Breast epithelium (tissue), 4 donors: Measurements from ENCODE around the gene GAB3. TPM values are rescaled to one million over a fixed set of nuclear protein-coding genes. Genes with fewer than 3 reads are reported as not detected.

Source experiments
- DNase-seq, 2 donors: peaks; one replicate each; pipeline ENCODE4 v3.0.0-alpha.2; 2019; ENCODE audit warnings: low spot score in 2 of 2
- H3K27ac ChIP-seq, 2 donors: fragments of 200-600 bp; sonication (generic) in 1 of 2; one replicate each; pipeline ENCODE4 v1.5.1; 2016 to 2019; ENCODE audit warnings: mild to moderate bottlenecking in 1 of 2
- H3K27me3 ChIP-seq, 2 donors: fragments of 200-600 bp; sonication (generic) in 1 of 2; one replicate each; pipeline versions ENCODE4 v1.5.1 to v1.6.0; 2017 to 2019; ENCODE audit warnings: control low read depth in 1 of 2, mild to moderate bottlenecking in 1 of 2
- H3K36me3 ChIP-seq: fragments of 200-600 bp; one replicate; pipeline ENCODE4 v1.5.1; 2019
- H3K4me1 ChIP-seq, 2 donors: fragments of 200-600 bp; sonication (generic); one replicate each; pipeline ENCODE4 v1.5.1; 2016 to 2019; ENCODE audit warnings: control low read depth in 1 of 2
- H3K4me3 ChIP-seq, 3 donors: fragments of 200-600 bp; sonication (generic); 1 replicate in 2 of 3; 2 replicates in 1 of 3; pipeline ENCODE4 v1.5.1; 2016 to 2019; ENCODE audit warnings: mild to moderate bottlenecking in 3 of 3, moderate library complexity in 2 of 3
- H3K9me3 ChIP-seq, 2 donors: fragments of 200-600 bp; sonication (generic) in 1 of 2; one replicate each; pipeline ENCODE4 v1.5.1; 2016 to 2019; ENCODE audit warnings: control low read depth in 1 of 2
- POLR2A ChIP-seq: fragments of 450-650 bp; IDR thresholded peaks from one replicate; pipeline ENCODE4 v1.6.1; 2016; ENCODE audit warnings: antibody characterized with exemption, mild to moderate bottlenecking, moderate library complexity
- POLR2AphosphoS5 ChIP-seq, 3 donors: sonication (generic); formaldehyde crosslinking; IDR thresholded peaks; one replicate each; pipeline ENCODE4 v1.6.1; 2017; ENCODE audit warnings: antibody characterized with exemption in 3 of 3
- intact Hi-C: fragments of 100-400 bp; cut with DNase I; formaldehyde crosslinking; loops from one replicate; pipeline ENCODE4 v1.15.1; 2023; ENCODE audit warnings: low total_unique reads
- total RNA-seq, 3 donors: library from RNA; depleted of rRNA; stranded (reverse); fragments of >200 nt; gene quantifications; one replicate each; pipeline ENCODE4 v1.1.0, GENCODE V29; 2016
- TF ChIP-seq, protein P1 (sequence below), 3 donors: fragments of 450-650 bp; IDR thresholded peaks; one replicate each; pipeline ENCODE4 v1.5.1; 2016 to 2017; ENCODE audit warnings: antibody characterized with exemption in 3 of 3, mild to moderate bottlenecking in 3 of 3, moderate library complexity in 3 of 3

The GAB3 gene
- total RNA-seq, 3 donors from 2014 or later, result 3.9 to 8.5 (median 5.3) TPM

DNA sequence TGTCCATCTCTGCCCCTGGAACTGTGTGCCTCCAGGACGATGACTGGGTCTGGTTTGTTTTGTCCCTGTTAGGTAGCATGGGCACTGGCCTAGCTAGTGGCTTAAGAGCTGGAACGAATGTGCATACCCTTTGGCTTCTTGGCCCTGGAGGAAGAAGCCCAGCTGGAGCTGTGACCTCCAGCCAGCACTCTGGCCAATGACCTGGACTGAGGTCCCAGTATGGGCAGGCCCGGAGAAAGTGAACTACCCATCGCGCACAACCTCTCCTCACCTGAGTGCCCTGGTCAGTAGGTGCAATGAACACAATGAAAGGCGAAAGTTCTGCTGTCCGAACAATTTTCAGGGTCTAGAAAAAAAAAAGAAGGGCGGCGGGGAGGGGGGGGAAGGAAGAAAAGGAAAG is 30.1 kb upstream of the GAB3 start:
- TF ChIP-seq POLR2A (no peak), POLR2AphosphoS5 (IDR thresholded peaks at IDR 0.05) (no peak)
- TF ChIP-seq, protein P1, sequence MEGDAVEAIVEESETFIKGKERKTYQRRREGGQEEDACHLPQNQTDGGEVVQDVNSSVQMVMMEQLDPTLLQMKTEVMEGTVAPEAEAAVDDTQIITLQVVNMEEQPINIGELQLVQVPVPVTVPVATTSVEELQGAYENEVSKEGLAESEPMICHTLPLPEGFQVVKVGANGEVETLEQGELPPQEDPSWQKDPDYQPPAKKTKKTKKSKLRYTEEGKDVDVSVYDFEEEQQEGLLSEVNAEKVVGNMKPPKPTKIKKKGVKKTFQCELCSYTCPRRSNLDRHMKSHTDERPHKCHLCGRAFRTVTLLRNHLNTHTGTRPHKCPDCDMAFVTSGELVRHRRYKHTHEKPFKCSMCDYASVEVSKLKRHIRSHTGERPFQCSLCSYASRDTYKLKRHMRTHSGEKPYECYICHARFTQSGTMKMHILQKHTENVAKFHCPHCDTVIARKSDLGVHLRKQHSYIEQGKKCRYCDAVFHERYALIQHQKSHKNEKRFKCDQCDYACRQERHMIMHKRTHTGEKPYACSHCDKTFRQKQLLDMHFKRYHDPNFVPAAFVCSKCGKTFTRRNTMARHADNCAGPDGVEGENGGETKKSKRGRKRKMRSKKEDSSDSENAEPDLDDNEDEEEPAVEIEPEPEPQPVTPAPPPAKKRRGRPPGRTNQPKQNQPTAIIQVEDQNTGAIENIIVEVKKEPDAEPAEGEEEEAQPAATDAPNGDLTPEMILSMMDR (IDR thresholded peaks at IDR 0.05), result no peak
- Histone ChIP-seq H3K4me1 (no peaks in the 10 kb centered on the region), H3K9me3 (no peaks in the 10 kb centered on the region), H3K27ac (no peak overlapping the region), H3K36me3 (no peaks in the 10 kb centered on the region), H3K4me3 (no peak overlapping the region), H3K27me3 (peaks cover 0 to 10% of the 10 kb centered on the region in 2 donors)
- DNase-seq, result no peak
- intact Hi-C loops, result no loop called here

DNA sequence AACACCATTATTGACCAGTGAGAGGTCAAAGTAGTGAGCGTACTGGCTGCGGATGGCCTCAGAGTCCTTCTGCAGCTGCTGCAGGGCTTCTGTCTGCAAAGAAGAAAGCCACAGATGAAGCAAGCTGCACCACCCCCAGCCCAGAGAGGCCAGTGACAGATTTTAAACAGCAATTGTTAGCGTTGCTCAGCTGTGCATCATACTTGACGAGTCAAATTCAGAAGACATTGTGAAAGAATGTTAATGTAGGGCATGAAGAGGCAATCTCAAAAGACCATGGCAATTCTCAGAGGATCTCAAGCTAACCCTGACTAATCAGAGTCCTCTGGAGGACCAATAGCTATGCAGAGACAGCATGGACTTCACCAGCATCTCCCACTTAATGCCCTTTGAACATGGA is 28.4 kb upstream of the GAB3 start:
- Histone ChIP-seq H3K36me3 (no peaks in the 10 kb centered on the region), H3K27me3 (peaks cover 0 to 9% of the 10 kb centered on the region in 2 donors), H3K4me1 (no peaks in the 10 kb centered on the region), H3K4me3 (no peak overlapping the region), H3K9me3 (no peaks in the 10 kb centered on the region), H3K27ac (no peak overlapping the region)
- TF ChIP-seq, protein P1 (IDR thresholded peaks at IDR 0.05), result no peak
- TF ChIP-seq POLR2AphosphoS5 (IDR thresholded peaks at IDR 0.05) (no peak), POLR2A (no peak)
- DNase-seq, result no peak
- intact Hi-C loops, result no loop called here

DNA sequence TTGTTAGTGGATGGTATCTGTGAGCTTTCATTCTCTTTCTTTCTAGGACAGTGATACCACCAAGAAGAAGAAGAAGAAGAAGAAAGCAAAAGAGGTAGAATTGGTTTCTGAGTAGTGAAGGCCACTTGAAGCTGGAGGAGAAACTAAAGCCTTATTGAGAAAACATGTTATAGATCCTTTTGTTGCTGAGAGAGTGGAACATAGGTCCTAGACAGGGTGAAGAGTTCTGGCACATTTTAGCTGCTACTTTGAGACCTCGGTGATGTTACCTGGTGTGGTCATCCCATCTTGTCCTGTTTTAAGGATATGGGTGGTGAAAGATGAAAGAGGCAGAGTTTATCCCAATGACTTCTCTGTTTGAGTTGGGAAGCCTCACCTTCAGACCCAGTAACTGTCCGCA is 25.9 kb upstream of the GAB3 start:
- Histone ChIP-seq H3K4me1 (no peaks in the 10 kb centered on the region), H3K9me3 (no peaks in the 10 kb centered on the region), H3K36me3 (no peaks in the 10 kb centered on the region), H3K4me3 (no peak overlapping the region), H3K27me3 (peaks cover 0 to 6% of the 10 kb centered on the region in 2 donors), H3K27ac (no peak overlapping the region)
- TF ChIP-seq POLR2AphosphoS5 (IDR thresholded peaks at IDR 0.05), result no peak
- TF ChIP-seq, protein P1 (IDR thresholded peaks at IDR 0.05), result no peak
- intact Hi-C loops, result no loop called here
- no peak for DNase-seq

DNA sequence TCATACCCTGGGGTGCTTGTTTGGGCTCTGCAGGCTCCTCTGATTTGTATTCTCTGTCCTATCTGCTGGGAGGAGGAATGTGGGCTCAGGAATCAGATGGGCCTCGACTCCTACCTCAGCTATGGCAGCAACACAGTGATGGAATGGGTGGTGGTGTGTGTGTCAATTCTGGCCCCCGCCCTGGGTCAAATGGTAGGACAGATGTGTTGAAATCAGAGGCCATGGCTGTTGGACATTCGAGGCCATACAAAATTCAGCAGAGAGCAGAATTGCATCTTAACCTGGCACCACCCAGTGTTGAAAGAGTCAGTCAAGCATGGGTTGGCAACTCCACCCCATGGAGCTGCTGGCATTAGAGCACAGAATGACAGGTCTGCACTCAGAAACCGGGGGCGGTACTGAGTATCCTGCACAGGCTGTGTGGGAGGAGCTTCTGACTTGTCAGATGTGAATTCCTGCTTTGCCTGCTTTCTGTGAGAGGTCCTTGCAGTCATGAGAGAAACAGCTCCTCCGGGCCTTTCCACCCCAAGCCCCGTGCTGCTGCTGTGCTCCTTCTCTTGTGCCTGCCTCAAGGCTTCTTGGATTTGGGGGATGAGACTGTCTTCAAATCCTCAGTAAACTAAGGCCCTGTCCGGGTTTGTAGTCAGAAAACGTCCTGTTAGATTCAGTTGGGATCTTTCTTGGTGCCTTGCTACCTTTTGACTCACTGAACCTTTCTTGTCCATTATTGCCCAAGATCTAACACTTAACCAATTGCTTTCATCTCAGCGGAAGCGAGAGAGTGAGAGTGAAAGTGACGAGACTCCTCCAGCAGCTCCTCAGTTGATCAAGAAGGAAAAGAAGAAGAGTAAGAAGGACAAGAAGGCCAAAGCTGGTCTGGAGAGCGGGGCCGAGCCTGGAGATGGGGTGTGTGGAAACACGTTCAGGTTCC is 24.8 kb upstream of the GAB3 start:
- no peak for DNase-seq
- Histone ChIP-seq H3K27me3 (peaks cover 0 to 6% of the 10 kb centered on the region in 2 donors), H3K36me3 (no peaks in the 10 kb centered on the region), H3K4me1 (no peaks in the 10 kb centered on the region), H3K27ac (no peak overlapping the region), H3K9me3 (no peaks in the 10 kb centered on the region), H3K4me3 (no peak overlapping the region)
- intact Hi-C loops, result no loop called here
- TF ChIP-seq POLR2AphosphoS5 (IDR thresholded peaks at IDR 0.05) (no peak), POLR2A (no peak)
- TF ChIP-seq, protein P1 (IDR thresholded peaks at IDR 0.05), result no peak

DNA sequence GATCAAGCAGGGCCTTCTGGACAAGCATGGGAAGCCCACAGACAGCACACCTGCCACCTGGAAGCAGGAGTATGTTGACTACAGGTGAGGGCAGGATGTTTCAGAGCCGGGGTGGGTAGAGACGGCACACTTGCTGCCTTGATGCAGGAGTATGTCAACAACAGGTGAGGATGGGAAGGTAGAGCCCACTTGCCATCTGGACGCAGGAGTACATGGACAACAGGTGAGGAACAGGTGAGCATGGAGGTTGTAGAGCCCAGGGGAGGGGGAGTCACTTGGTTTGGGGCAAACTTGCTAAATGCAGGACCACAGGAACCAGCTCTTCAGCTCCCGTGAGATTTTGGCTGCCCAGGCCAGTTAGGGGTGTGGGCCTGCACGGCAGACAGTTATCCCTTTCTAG is 23.7 kb upstream of the GAB3 start:
- H3K36me3 ChIP-seq, result no peaks in the 10 kb centered on the region

More for the DNA sequence above, 23.7 kb upstream of the GAB3 start:
- intact Hi-C loops, result no loop called here
- no peak overlapping the region for H3K27ac ChIP-seq
- H3K4me3 ChIP-seq, result no peak overlapping the region
- no peak for DNase-seq
- H3K4me1 ChIP-seq, result no peaks in the 10 kb centered on the region
- TF ChIP-seq POLR2AphosphoS5 (IDR thresholded peaks at IDR 0.05) (no peak), POLR2A (no peak)
- TF ChIP-seq, protein P1 (IDR thresholded peaks at IDR 0.05), result no peak
- no peaks in the 10 kb centered on the region for H3K9me3 ChIP-seq
- H3K27me3 ChIP-seq, result peaks cover 0 to 6% of the 10 kb centered on the region in 2 donors
